ENCODE data around the gene ZCCHC7.

Gene ZCCHC7

DNA sequence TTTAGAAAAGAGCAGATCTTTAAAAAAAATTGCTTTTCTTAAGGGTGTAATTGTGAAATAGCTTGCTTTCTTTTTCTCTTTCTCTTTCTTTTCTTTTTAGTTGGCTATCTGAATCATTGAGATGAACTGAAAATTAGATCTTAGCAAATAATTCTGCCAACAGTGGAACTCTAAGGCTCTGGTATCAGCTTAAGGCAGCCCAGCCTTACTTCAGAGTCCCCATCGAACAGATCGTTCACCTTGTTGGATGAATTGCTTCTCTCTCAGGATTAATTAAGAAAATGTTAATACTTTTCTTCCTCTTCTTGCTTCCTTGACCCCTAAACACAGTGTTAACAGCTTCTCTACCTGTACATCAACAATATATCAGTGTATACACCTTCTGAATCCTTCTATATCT is 92.1 kb downstream of the ZCCHC7 start:
- no peak for DNase-seq

DNA sequence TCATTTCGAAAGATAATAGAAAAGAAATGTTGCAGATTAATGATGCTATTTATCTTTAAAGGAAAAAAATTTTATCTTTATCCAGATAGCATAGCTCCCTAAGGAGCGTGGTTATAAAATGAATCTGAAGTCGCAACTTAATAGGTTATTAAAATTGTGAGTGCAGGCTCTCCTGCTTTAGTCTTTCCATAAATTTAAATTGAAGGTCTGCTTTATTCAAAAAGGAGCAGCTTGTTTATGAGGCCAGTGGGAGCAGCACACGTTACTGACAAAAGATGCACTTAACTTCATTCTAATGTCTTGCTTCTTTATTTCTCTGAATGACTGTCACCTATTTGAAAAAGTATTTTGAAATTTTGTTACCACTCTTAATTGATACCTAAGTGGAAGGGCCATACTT is 95.0 kb downstream of the ZCCHC7 start:
- no peak for DNase-seq

DNA sequence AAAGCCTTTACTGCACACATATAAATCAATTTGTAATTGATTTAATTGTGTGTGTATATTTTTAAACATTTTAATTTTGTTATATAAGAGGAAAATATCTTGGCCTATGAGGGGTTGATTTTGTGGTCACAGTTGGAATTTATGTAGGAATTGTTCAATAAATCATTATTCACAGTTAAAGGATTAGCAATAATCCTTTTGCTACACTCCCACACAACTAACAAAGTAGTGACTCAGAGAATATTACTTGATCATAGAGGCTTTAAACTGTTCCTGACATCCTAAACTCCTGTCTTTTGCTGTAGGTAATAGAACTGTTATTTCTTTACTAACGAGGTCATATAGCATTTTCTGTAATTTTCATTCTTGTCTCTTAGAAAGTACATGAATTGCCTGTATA is 95.5 kb downstream of the ZCCHC7 start:
- no peak for DNase-seq

DNA sequence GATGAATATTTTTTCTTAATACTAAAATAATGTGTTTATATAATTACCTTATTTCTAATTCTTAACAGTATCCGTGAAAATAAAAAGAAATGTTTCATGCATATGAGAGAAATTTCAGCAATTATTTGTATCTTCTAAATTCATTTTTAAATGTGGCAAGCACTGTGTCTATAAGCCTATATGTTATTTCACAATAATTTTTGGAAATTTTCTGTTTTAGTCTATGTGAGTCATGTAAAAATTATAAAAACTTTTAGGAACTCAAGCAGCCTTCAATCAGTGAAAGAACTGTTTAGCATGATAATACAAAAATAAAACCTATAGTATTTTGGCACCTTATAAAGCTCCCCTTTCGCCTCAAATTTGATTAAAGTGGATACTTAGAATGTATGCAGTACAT is 96.8 kb downstream of the ZCCHC7 start:
- no peak for DNase-seq

DNA sequence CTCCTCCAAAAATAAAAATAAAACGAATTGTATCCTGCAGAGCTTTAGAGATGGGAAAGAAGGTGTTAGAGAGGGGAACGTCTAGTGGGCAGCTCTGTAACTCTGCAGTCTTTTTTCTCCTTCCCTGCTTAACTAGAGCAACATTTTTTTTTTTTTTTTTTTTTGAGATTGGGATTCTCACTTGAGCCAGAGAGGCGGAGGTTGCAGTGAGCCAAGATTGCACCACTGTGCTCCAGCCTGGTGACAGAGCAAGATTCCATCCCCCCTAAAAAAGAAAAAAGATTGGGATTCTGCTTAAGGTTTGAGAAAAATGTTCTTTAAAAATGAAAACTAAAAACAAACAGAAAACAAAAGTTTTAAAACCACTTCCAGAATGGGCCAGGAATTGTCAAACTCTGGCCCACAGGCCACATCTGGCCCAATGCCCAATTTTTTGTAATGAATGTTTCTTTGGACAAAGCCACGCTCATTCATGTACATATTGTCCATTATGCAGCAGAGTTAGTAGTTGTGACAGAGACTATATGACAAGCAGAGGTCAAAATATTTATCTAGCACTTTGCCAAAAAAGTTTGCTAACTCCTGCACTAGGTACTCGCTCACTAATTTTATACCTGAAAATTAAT is 98.5 kb downstream of the ZCCHC7 start:
- no peak for DNase-seq

DNA sequence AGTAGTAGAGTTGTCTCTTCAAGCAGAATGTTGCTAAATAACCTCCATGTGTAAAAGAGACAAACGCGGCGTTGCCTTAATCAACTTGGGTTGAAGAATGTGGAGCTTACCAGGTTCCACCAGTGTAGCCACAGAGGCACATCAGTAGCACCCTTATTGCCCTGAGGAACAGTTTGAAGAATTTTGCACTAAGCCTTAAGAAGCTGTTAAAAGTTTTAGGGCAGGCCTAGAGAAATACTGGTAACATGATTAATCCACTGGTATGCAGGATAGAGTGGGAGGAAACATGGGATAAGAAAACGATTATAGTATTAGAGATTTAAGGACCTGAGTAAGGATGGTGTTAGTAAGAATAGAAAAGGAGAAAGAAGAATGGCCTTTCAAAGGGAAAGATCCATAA is 100.6 kb downstream of the ZCCHC7 start:
- DNase-seq: no peak

DNA sequence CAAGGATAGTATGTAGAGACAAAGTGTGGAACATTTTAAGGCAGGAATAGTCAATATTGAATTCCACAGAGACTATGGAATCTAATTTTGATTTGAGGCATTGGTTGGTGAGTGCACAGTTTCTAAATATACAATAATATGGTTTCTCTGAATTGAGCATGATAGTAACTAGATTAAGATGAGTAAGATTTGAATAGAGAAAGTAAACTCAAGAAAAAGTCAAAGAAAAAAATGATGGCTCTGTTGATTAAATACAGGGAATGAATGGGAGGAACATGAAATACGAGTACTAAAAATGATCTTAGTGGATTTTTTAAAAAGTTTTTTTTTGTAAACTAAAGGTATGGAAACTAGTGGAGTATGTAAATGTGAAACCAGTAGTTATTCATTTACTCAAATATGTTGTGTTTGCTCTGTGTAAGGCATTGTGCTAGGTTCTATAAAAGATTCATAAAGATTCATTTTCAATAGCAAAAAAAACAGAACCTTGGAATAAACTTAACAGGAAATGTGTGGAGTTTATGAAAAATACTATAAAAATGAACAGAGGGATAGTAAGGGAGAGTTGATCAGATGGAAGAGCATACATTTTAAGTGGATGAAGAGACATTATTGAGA is 101.2 kb downstream of the ZCCHC7 start:
- no peak for DNase-seq

DNA sequence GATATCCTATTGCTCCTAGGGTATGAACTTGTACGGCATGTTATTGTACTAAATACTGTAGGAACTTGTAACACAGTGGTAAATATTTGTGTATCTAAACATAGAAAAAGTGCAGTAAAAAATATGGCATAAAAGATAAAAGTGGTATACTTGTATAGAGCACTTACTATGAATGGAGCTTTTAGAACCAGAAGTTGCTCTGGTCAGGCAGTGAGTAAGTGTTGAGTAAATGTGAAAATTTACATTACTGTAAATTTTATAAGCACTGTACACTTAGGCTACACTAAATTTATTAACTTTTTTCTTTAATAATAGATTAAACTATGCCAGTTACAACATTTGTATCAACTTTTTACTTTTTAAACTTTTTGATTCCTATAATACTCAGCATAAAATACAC is 109.1 kb downstream of the ZCCHC7 start:
- no peak for DNase-seq

DNA sequence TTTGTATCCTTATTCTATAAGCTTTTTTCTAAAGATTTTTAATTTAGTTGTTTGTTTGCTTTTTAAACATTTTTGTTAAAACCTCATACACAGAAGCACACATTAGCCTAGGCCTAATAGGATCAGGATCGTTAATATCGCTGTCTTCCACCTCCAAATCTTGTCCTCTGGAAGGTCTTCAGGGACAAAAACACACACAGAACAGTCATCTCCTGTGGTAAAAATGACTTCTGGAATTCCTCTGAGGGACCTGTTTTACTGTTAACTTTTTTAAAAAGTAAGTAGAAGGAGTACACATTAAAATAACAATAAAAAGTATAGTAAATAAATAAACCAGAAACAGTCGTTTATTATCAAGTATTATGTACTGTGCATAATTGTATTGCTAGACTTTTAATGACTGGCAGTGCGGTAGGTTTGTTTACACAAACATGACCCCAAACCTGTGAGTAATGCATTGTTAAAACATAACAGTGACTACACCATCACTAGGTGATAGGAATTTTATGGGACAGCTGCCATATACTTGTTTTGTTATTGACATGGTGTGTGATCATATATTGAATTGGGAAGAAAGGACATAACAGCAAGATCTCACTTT is 109.6 kb downstream of the ZCCHC7 start:
- no peak for DNase-seq

DNA sequence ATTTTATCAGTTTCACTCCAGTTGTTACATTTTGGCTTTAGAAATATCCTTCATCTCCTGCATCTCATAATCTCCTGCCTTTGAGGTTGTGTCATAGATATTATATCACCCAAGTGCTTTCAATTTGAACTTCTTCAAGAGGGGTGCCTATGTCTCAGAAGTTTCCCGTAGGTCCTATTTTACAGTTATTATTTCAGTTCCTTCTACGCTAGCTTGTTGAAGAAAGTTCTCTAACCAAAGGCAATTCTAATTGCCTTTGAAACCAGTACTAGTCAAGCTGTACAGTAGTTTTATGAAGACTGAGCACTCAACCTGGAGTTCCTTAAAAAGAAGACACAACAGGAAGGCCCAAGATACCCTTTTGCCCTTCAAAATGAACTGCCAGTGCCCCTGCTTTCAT is 116.4 kb downstream of the ZCCHC7 start:
- no peak for DNase-seq

DNA sequence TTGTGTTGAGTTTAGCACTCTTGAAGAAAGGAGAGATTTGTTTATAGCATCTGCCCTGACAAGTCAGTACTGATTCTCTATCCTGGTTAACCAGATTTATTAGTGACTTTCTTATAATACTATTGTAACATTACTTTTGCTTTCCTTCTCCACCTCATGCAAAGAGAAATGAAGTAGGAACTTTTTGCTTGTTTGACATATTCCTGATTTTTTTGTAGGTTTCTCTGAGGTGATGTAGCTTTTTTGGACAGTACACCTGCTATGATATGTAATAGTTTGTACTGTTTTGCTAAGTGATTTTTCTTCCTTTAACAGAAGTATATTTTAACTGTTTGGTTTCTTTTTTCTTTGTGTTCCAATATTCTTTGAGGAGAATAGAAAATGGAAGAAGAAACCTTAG is 117.7 kb downstream of the ZCCHC7 start:
- no peak for DNase-seq

DNA sequence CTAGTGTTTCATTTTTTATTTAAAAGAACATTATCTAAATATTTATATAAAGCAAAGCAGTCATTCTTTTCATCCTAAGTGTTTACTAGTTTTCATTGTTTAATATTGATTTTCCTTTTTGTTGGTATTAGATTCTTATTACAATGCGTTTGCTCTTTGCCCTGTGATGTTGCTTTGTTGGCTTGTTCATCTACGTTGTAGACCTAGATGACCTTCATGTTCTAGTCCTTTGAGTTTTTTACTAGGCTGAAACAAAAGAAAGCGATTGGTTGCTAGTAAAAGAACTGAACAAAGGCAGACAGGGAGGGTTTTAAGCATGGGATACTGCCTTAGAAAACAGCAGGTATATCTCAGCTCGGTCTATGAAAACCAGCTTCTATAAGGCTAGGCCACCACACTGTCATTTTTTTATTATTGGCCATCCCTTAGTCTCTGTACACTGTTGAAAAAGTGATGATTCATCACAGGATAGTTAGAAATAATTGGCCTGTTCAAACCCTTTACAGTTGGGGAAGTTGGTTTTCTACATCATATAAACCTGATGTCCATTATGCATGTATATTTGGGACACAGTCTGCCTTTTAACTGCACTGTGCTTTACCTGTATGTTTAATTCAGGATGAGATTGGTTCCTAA is 119.0 kb downstream of the ZCCHC7 start:
- DNase-seq: no peak

DNA sequence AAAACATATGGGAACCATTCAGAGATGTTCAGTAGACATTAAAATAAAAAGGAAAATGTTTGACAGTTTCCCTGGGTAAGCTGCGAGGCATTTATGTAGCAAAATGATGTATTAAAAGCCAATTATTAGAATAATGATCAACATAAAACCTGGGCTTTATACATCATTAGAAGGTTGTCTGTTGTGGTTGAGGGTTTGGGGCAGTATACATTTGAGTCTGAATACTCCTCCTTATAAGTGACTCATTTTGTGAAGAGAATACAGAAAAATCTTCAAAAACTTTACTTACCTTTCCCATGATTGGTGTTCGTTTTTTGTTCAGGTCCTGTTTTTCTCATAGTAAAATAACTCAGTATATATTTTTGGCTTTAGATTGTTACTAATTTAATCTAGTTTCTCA is 119.5 kb downstream of the ZCCHC7 start:
- no peak for DNase-seq

DNA sequence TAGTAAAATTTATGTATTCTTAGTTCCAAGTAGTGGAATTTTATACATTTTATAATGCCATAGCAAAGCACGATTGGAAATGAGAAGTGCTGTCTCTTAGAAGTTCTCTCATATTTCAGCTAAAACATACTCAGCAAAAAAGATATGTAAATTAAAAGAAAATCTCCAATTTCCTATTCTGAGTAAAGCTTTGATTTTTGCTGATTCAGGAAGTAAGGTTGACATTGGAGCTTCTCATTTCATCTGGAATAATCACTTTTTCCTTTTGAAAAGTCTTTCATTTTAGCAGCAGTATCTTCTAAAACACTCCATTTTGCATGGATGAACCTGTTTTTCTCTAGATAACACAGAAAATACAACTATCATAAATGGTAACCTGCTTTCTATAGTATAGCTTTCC is 121.0 kb downstream of the ZCCHC7 start:
- no peak for DNase-seq

DNA sequence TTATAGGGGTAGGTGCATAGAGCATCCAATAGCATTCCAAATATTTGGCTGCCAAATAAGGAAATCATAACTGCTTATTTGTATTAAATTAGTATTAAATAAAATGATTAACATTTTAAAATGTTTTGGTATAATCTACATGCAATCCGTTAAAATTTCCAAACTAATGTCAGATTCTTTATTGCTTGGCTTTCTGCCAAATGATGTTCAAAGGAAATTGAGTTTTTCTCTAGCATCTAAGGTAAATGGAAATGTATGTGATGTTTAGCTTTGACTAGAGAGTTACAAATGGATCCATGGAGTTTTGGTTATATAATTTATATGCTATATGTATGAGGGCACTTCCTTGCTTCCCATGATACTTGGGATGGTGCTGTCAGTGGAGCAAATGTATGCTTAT is 121.7 kb downstream of the ZCCHC7 start:
- DNase-seq: no peak

DNA sequence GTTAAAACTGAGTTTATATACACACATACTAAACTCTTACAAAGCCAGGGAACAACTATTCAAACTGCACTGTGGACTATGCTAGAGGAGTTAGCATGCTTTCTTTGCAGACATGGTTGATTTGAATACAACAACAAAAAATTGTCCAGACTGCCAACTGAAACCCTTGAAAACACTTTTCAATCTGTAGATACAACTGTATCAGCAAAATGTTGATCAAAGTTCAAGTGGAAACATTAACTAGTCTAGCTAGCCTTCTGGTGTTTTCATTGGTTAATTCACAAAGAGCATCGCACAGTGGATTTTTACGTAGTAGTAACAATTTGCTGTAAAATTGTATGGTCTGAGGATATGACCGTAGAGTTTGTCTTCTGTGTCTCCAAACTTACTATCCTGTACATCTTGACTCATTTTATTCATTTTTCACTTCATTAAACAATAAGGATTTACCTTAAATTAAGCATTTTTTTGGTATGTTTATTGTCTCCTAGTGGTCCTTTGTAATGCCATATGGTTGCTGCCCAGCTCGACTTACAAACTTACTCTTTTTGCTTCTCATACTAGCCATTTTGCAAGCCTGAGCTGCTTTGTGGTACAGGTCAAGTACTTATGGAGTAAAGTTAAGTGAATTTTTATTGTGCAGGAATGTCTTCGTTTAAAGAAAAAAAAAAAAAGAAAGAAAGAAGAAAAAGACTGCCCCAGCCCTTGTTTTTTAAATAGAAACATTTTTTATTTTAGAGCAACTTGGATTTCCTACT is 123.4 kb downstream of the ZCCHC7 start:
- DNase-seq: no peak

DNA sequence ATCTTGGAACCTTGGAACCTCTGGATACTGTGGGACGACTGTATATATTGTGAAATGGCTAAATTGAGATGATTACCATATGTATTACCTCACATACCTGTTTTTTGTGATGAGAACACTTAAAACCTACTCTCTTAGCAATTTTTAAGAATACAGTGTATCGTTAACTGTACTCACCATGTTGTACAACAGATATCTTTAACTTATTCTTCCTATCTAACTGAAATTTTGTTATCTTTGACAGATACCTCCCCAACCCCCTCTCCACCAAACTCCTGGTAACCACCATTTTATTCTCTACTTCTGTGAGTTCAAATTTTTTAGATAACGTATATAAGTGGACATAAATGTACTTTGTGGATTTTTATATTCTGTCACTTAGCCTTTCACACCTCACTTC is 126.5 kb downstream of the ZCCHC7 start:
- no peak for DNase-seq

DNA sequence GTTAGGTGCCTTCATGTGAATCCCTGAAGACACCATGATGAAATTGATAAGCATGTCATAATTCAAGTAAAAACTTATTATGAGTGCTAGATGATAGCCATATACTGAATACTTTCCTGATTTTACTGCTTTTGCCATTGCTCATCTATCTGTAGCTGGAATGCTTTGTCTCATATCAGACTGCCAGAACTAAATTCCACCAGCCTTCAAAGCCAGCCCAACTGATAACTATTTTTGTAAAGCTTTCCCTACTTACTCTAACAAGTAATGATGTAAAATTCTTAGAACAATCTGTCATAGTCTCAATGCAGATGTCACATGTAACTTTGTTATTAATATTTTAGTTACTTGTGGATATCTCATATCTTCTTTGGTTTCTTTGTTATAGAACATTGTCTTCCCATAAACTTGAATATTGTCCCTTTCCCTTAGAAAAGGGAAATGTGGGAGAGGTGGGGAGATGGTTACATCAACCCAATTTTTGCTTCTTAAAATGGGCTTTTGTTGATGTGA is 128.3 kb downstream of the ZCCHC7 start:
- DNase-seq: no peak

DNA sequence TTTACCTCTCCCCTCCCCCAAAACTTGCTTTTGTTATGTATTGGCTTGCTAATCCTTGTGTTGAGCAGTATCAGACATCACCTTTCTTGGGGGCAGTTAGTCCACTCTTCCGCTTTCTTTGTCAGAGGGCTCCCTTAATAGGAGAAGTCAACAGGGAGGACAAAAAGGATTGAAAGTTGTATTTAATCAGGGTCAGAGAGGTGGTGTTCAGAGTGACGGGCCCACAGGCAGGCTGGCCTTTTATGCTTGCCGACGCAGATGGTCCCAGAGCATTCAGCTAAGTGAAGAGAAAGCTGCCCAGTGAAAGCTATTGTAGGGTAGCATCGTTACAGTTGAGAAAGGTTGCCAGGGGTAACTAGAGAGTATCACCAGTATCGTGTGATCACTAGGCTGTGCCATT is 131.1 kb downstream of the ZCCHC7 start:
- no peak for DNase-seq

DNA sequence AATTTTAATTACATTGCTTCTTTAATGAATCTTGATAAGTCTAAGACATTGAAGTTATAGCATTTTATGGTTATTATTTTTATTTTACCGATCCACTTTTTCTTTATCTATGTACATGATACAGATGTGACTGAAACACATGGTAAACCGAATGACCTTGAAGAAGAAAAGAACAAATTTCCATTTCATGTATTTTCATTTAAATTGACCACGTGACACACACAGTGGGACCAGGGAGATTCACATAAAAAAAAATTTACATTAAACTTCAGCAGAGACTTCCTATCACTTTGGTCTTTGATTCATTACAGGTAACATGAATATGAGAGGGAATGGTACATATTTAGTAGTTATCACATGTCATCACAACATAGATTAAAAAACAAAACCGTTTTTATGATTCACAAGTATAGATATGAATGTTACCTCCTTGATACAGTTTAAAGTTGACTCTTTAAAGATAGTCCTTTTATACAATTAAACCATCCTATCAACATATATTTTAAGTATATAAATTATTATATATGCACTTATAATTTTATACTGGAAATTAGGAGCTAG is 133.1 kb downstream of the ZCCHC7 start:
- no peak for DNase-seq

DNA sequence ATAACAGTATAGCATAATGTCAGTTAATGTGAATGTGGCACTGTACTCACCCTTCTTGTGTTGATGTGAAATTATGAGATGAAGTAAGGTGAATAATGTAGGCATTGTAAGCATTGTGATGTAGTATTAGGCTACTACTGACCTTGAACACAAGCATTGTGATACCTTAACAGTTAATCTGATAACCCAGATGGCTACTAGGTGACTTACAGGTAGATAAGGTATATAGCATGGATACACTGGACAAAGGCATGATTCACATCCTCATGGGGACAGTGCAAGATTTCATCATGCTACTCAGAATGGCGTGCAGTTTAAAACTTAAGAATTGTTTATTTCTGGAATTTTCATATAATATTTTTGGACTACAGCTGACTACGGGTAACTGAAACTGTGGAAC is 134.8 kb downstream of the ZCCHC7 start:
- no peak for DNase-seq

DNA sequence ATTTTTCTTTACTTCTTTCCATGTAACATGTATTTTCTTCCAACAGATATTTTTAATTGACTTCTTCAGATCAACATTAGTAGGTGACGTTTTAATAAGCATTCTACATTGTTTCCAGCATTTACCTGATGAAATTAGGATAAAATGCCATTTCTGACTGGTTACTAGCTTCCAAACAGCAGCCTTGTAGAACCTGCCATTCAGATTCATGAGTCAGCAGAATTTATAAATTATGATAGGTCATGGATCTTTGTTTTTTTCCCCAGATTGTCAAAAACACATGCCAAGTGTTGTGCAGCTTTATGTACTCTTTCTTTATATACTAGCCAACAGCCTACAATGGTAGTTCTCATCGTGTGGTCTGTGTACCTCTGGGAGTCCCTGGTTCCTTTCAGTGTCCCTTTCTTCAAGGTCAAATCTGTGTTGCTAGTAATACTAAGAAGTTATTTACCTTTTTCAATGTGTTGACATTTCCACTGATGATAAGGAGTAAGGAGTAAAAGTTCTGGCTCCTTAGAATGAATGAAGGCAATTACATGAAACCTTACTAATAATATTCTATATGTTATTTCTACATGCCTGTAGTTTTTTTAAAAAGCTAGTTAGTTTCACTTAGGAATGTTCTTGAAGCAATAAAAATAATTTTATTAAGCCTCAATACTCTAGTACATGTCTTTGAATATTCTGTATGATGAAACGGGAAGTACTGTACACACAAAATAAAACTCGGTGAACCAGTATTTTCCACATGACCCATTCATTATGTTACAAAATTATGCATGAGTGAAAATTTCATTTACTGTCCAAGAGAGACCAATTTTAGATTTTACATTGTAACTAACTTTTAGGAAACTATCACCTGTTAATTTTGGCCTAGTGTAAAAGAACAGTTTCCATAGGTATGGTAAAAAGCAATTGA is 135.8 kb downstream of the ZCCHC7 start:
- no peak for DNase-seq
